ENCODE results near the gene MAST3. TPM values are rescaled to one million over a fixed set of nuclear protein-coding genes. Genes with fewer than 3 reads are reported as not detected.

MAST3 gene
- total and polyA plus RNA-seq, 2 of the 13 experiments (the other 11 are each of a cell fraction or from before 2014, with no cell fraction given): 4.1 to 4.6 TPM

GRCh38 chr19:18083929-18084684, 13.5 kb upstream of the MAST3 start:
- CTCF ChIA-PET (ENCODE audit: low intra/inter-chr PET ratio, low total read pairs): no interaction called here
- H3K9me3 ChIP-seq (ENCODE audit: low read length): no peaks in the 10 kb centered on the region
- no peaks in the 10 kb centered on the region for H4K20me1 ChIP-seq (ENCODE audit: insufficient read depth, low read length)
- H3K79me2 ChIP-seq (ENCODE audit: insufficient read depth, low read length): no peaks in the 10 kb centered on the region
- H3K27ac ChIP-seq (ENCODE audit: extremely low read length, insufficient read depth, low read length): no peak overlapping the region
- H3K4me2 ChIP-seq (ENCODE audit: low read depth, low read length): no peak overlapping the region
- BruUV-seq (replicated peaks): no TSS peak
- no peak overlapping the region for H3K4me3 ChIP-seq (replicated peaks in 1 of 3; ENCODE audit: insufficient read depth in 1 of 3, low read depth in 2 of 3, low read length in 3 of 3)
- H2AFZ ChIP-seq (ENCODE audit: low read length): no peak overlapping the region
- ATAC-seq: no peak
- no peak for DNase-seq (ENCODE audit: low spot score)
- POLR2A ChIA-PET: no interaction called here
- no peak overlapping the region for H3K9ac ChIP-seq (ENCODE audit: insufficient read depth, low read depth, low read length)
- no peak for FAIRE-seq
- 10% methylated on average over 8 of the region's 8 CpGs for WGBS (ENCODE audit: low lambda C conversion rate)
- in situ Hi-C loops (cut with HindIII; ENCODE audit: extremely low pct_ligation_motif_present, low pct_unique_long_range_greater_than_20kb): no loop called here
- H3K36me3 ChIP-seq (replicated peaks in 1 of 2; ENCODE audit: control insufficient read depth in 1 of 2, insufficient read depth in 2 of 2, low read length in 2 of 2): no peaks in the 10 kb centered on the region
- TF ChIP-seq TRIM22 (IDR thresholded peaks at IDR 0.05) (peak; percentile 10; the same call in 1 of the 2 replicates), NFKB2 (CRISPR knock-in tag; IDR thresholded peaks at IDR 0.05; ENCODE audit: borderline replicate concordance) (no peak), THRA (CRISPR knock-in tag; IDR thresholded peaks at IDR 0.05; ENCODE audit: borderline replicate concordance) (no peak), ZNF142 (CRISPR knock-in tag; IDR thresholded peaks at IDR 0.05) (no peak), MNT (IDR thresholded peaks at IDR 0.05) (peak; percentile 40; the same call in 1 of the 2 replicates)
- peaks cover 2 to 5% of the 10 kb centered on the region in 2 experiments; a peak in 2 of 5 replicates for H3K27me3 ChIP-seq (ENCODE audit: control insufficient read depth in 1 of 2, insufficient read depth in 2 of 2, low read length in 2 of 2)
- intact Hi-C loops (cut with micrococcal nuclease; ENCODE audit: unreplicated experiment): no loop called here
- peaks cover 19% of the 10 kb centered on the region for H3K4me1 ChIP-seq (ENCODE audit: insufficient read depth, low read length)

Measured in HepG2 (cell line).